ENCODE data around the gene ADD1. TPM values are rescaled to one million over a fixed set of nuclear protein-coding genes. Genes with fewer than 3 reads are reported as not detected.
A peak's percentile ranks its signal among the peaks of the same experiment; 100 is the strongest.

ADD1 gene
- total and polyA plus RNA-seq, 11 donors: 179 to 275 (median 215) TPM

GRCh38 chr4:2816401-2816954 lies 27.2 kb upstream of the ADD1 start:
- intact Hi-C loops (cut with DNase I): no loop called here
- TF ChIP-seq CTCF (IDR thresholded peaks at IDR 0.05) (no peak), POLR2A (IDR thresholded peaks at IDR 0.05) (no peak)
- Histone ChIP-seq H3K9me3 (peaks cover 0 to 8% (median 0%) of the 10 kb centered on the region in 12 donors), H3K4me1 (peaks cover 3 to 78% (median 26%) of the 10 kb centered on the region in 12 donors), H3K4me3 (peak overlapping the region in 1 of 12 donors; percentile 68), H3K27me3 (no peaks in the 10 kb centered on the region), H3K27ac (no peak overlapping the region), H3K36me3 (peaks cover 0 to 58% (median 7%) of the 10 kb centered on the region in 9 donors)
- DNase-seq (no peak), ATAC-seq (no peak)
- WGBS, 4 donors: 92 to 100% (median 95%) methylated on average over 1 of the region's 1 CpG

- no peak for ATAC-seq
Measured at GRCh38 chr4:2817137-2817536, 26.5 kb upstream of the ADD1 start.

GRCh38 chr4:2817701-2818350 lies 25.8 kb upstream of the ADD1 start:
- ATAC-seq: peak in 3 of 4 donors; percentile 26 to 62 (median 30)
- peak in 2 of 5 donors; percentile 35 to 67 for DNase-seq
- intact Hi-C loops (cut with DNase I): no loop called here
- peaks cover 0 to 64% (median 14%) of the 10 kb centered on the region in 12 donors for H3K4me1 ChIP-seq
- H3K9me3 ChIP-seq: peaks cover 0 to 8% (median 0%) of the 10 kb centered on the region in 12 donors
- H3K27ac ChIP-seq: peak overlapping the region in 6 of 12 donors; percentile 11 to 64 (median 21)
- peaks cover 0 to 71% (median 16%) of the 10 kb centered on the region in 9 donors for H3K36me3 ChIP-seq
- no peaks in the 10 kb centered on the region for H3K27me3 ChIP-seq
- WGBS, 4 donors: 9 to 32% (median 15%) methylated on average over 18 to 65 of the region's 65 CpGs
- no peak for TF ChIP-seq POLR2A (IDR thresholded peaks at IDR 0.05)
- no peak for TF ChIP-seq CTCF (IDR thresholded peaks at IDR 0.05)
- H3K4me3 ChIP-seq: peak overlapping the region in 10 of 12 donors; percentile 49 to 68 (median 59)

More at GRCh38 chr4:2817137-2817536, 26.5 kb upstream of the ADD1 start:
- peaks cover 0 to 8% (median 0%) of the 10 kb centered on the region in 12 donors for H3K9me3 ChIP-seq
- peak overlapping the region in 4 of 12 donors; percentile 51 to 68 (median 60) for H3K4me3 ChIP-seq
- peaks cover 0 to 65% (median 9%) of the 10 kb centered on the region in 9 donors for H3K36me3 ChIP-seq
- peak in 2 of 5 donors; percentile 23 to 32 for DNase-seq
- H3K27ac ChIP-seq: peak overlapping the region in 1 of 12 donors; percentile 15
- no peak for TF ChIP-seq POLR2A (IDR thresholded peaks at IDR 0.05)
- no peak for TF ChIP-seq CTCF (IDR thresholded peaks at IDR 0.05)
- H3K27me3 ChIP-seq: no peaks in the 10 kb centered on the region
- intact Hi-C loops (cut with DNase I): no loop called here
- 60 to 95% (median 77%) methylated on average over 4 of the region's 4 CpGs for WGBS, 4 donors
- peaks cover 2 to 71% (median 19%) of the 10 kb centered on the region in 12 donors for H3K4me1 ChIP-seq

- ATAC-seq (peak in 1 of 4 donors; percentile 30), DNase-seq (peak in 2 of 5 donors; percentile 25 to 67)
- intact Hi-C loops (cut with DNase I): no loop called here
- H3K4me3 ChIP-seq: peak overlapping the region; percentile 14 to 68 (median 58)
- peaks cover 0 to 8% (median 0%) of the 10 kb centered on the region in 12 donors for H3K9me3 ChIP-seq
- 3 to 19% (median 11%) methylated on average over 16 to 54 of the region's 54 CpGs for WGBS, 4 donors
- peaks cover 0 to 60% (median 14%) of the 10 kb centered on the region in 12 donors for H3K4me1 ChIP-seq
- H3K27me3 ChIP-seq: no peaks in the 10 kb centered on the region
- TF ChIP-seq POLR2A (IDR thresholded peaks at IDR 0.05): no peak
- no peak for TF ChIP-seq CTCF (IDR thresholded peaks at IDR 0.05)
- peak overlapping the region in 9 of 12 donors; percentile 11 to 64 (median 39) for H3K27ac ChIP-seq
- peaks cover 0 to 75% (median 20%) of the 10 kb centered on the region in 9 donors for H3K36me3 ChIP-seq
Measured at GRCh38 chr4:2818351-2818939, 25.2 kb upstream of the ADD1 start.

All from heart left ventricle (tissue), 16 donors.